Measurements from ENCODE around the gene INHBE. TPM values are rescaled to one million over a fixed set of nuclear protein-coding genes. Genes with fewer than 3 reads are reported as not detected.

INHBE gene
- total and polyA plus RNA-seq, 2 of the 8 experiments (the other 6 are each of a cell fraction or from before 2014, with no cell fraction given): 10.2 to 18.8 TPM

- TF ChIP-seq SAP30 (IDR thresholded peaks at IDR 0.05; ENCODE audit: insufficient read depth, insufficient replicate concordance, low read length): no peak
- no peak for TF ChIP-seq ZNF274 (IDR thresholded peaks at IDR 0.05; ENCODE audit: borderline replicate concordance, extremely low read depth, low read length)
- TF ChIP-seq BRCA1 (IDR thresholded peaks at IDR 0.05; ENCODE audit: low read depth, low read length): no peak
- TF ChIP-seq KDM4A (IDR thresholded peaks at IDR 0.05; ENCODE audit: low read depth, low read length, severe bottlenecking): no peak
- TF ChIP-seq SIX5 (IDR thresholded peaks at IDR 0.05; ENCODE audit: low read depth, low read length): no peak
- TF ChIP-seq BCL11A (IDR thresholded peaks at IDR 0.05; ENCODE audit: low read depth in 2 of 2, low read length in 2 of 2): no peak
- TF ChIP-seq RBBP5 (IDR thresholded peaks at IDR 0.05; ENCODE audit: borderline replicate concordance, low read depth, low read length): no peak
- TF ChIP-seq ATF3 (IDR thresholded peaks at IDR 0.05; ENCODE audit: insufficient read depth, low read depth, low read length): no peak
These were observed 22.9 kb downstream of the INHBE start (continued) for GRCh38 chr12:57477710-57478681.
